Measurements from ENCODE around the gene RNLS.

GRCh38 chr10:88530093-88530492 is 53.0 kb downstream of the RNLS start:
- TF ChIP-seq ZBTB43 (CRISPR knock-in tag; IDR thresholded peaks at IDR 0.05) (no peak), CTCF (IDR thresholded peaks at IDR 0.05) (no peak), GABPB1 (CRISPR knock-in tag; IDR thresholded peaks at IDR 0.05) (no peak), MAX (CRISPR knock-in tag; IDR thresholded peaks at IDR 0.05) (no peak), E2F5 (CRISPR knock-in tag; IDR thresholded peaks at IDR 0.05) (no peak), ELF4 (CRISPR knock-in tag; IDR thresholded peaks at IDR 0.05; ENCODE audit: low read depth) (no peak), JUN (CRISPR knock-in tag; IDR thresholded peaks at IDR 0.05) (no peak), CREM (CRISPR knock-in tag; IDR thresholded peaks at IDR 0.05) (no peak), FOXP1 (CRISPR knock-in tag; IDR thresholded peaks at IDR 0.05; ENCODE audit: borderline replicate concordance) (no peak), ATF2 (CRISPR knock-in tag; IDR thresholded peaks at IDR 0.05; ENCODE audit: borderline replicate concordance, low read depth) (no peak), SP1 (CRISPR knock-in tag; conservative IDR thresholded peaks at IDR 0.05) (no peak)

All from WTC11 (cell line).